Activated naive CD4-positive, alpha-beta T cell treated with anti-CD3 and anti-CD28 coated beads for 36 hours (primary cell): ENCODE results near the gene PP2D1. TPM values are rescaled to one million over a fixed set of nuclear protein-coding genes. Genes with fewer than 3 reads are reported as not detected.

Experiments
- CTCF ChIA-PET: fragments of 350-600 bp; sonication (Branson Sonifier 250); formaldehyde crosslinking; loops from one replicate; lab custom pipeline; 2021; ENCODE audit warnings: antibody characterized with exemption; lab: Charles Lee
- DNase-seq: peaks from one replicate; pipeline ENCODE4 v3.0.0-alpha.2; 2020
- H3K27ac Mint-ChIP-seq: one replicate; pipeline ENCODE4 v1.8.0; 2021; ENCODE audit warnings: mild to moderate bottlenecking, mixed read lengths
- H3K27me3 Mint-ChIP-seq: one replicate; pipeline ENCODE4 v1.8.0; 2021; ENCODE audit warnings: low read depth, mixed read lengths
- H3K36me3 Mint-ChIP-seq: one replicate; pipeline ENCODE4 v1.8.0; 2021; ENCODE audit warnings: low read depth, mixed read lengths
- H3K4me1 Mint-ChIP-seq: one replicate; pipeline ENCODE4 v1.8.0; 2021; ENCODE audit warnings: low read depth, mixed read lengths
- H3K4me3 Mint-ChIP-seq: one replicate; pipeline ENCODE4 v1.8.0; 2021; ENCODE audit warnings: mild to moderate bottlenecking, moderate library complexity, mixed read lengths
- H3K9me3 Mint-ChIP-seq: one replicate; pipeline ENCODE4 v1.8.0; 2021; ENCODE audit warnings: mixed read lengths
- intact Hi-C: fragments of 100-400 bp; cut with micrococcal nuclease; formaldehyde crosslinking; loops from one replicate; pipeline ENCODE4 v1.15.1; 2023
- total RNA-seq, 2 experiments: library from RNA; stranded (reverse); gene quantifications; one replicate each; pipeline ENCODE4 v1.2.3, GENCODE V29; 2021

Gene PP2D1
- not detected for total RNA-seq

GRCh38 chr3:20012164-20012563, at the start of gene PP2D1:
Gene PP2D1 (minus strand): TSS chr3:20012264. CDS start chr3:20012072, 192 bp downstream.
- no peak for DNase-seq
- H3K4me3 Mint-ChIP-seq = no peak within 1 kb of the TSS
- H3K27me3 Mint-ChIP-seq = no peaks in the 10 kb centered on the region
- CTCF ChIA-PET = no interaction called here
- intact Hi-C loops = no loop called here
- no peaks in the 10 kb centered on the region for H3K4me1 Mint-ChIP-seq
- no peaks in the 10 kb centered on the region for H3K9me3 Mint-ChIP-seq
- H3K27ac Mint-ChIP-seq = no peak within 1 kb of the TSS
- no peaks in the 10 kb centered on the region for H3K36me3 Mint-ChIP-seq

- H3K4me1 Mint-ChIP-seq = peaks cover 39% of the 10 kb centered on the region
- CTCF ChIA-PET = no interaction called here
- peaks cover 2% of the 10 kb centered on the region for H3K36me3 Mint-ChIP-seq
- H3K27ac Mint-ChIP-seq = no peak overlapping the region
- no peaks in the 10 kb centered on the region for H3K27me3 Mint-ChIP-seq
- intact Hi-C loops = no loop called here
- no peak for DNase-seq
- no peak overlapping the region for H3K4me3 Mint-ChIP-seq
- no peaks in the 10 kb centered on the region for H3K9me3 Mint-ChIP-seq
These were observed 49.1 kb upstream of the PP2D1 start for GRCh38 chr3:20060974-20061685.

DNA sequence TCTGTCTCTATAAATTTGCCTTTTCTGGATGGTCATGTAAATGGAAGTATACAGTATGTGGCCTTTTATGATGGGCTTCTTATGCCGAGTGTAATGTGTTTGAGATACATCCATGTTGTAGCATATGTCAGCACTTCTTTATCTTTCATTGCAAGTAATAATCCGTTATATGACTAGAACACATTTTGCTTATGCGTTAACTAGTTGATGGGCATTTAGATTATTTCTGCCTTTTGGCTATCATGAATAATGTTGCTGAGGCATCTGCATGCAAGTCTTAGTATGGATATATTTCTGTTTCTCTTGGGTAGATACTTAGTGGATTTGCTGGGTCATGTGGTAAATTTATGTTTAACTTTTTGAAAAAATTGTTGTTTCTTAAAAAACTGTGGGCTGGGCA, 47.9 kb upstream of the PP2D1 start:
- peaks cover 2% of the 10 kb centered on the region for H3K36me3 Mint-ChIP-seq
- no peak overlapping the region for H3K27ac Mint-ChIP-seq
- no peaks in the 10 kb centered on the region for H3K9me3 Mint-ChIP-seq
- no peak for DNase-seq
- no peaks in the 10 kb centered on the region for H3K27me3 Mint-ChIP-seq
- no peak overlapping the region for H3K4me3 Mint-ChIP-seq
- intact Hi-C loops = loop anchor here (5.0 to 10.0 kb wide), 2 partner anchors 42 to 1965 kb away; no protein-coding TSS in a partner anchor
- peaks cover 31% of the 10 kb centered on the region for H3K4me1 Mint-ChIP-seq
- CTCF ChIA-PET = no interaction called here

DNA sequence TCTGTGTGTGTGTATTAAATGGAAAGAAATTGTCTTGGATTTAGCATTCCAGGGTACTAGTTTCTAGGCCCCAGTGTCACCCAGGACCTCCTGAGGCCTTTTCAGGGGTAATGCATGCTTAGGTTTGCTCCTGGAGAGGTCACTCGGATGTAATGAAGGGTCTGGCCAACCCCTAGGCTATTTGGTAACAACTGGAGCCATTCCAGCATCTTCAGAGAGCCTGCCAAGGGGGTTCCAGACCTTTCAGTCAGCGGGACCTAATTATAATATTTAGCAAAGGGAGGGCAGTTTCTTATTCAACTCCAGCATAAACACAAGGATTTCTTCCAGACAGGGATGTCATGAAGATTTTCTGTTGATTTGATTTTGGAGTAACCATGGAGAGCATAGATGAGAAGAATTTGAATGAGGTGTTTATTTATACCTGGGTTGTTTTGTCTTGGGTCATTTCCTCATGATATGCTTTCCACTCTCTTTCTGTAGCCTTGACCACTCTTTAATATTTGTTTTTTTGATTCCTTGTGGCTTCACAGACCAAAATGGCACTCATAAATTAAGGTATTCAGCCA, 45.6 kb upstream of the PP2D1 start:
- Mint-ChIP-seq H3K27ac (no peak overlapping the region), H3K36me3 (peaks cover 2% of the 10 kb centered on the region), H3K4me1 (peaks cover 28% of the 10 kb centered on the region), H3K4me3 (no peak overlapping the region), H3K9me3 (no peaks in the 10 kb centered on the region), H3K27me3 (no peaks in the 10 kb centered on the region)
- CTCF ChIA-PET = interaction anchor here (0.6 to 2.7 kb wide), 2 partner anchors 14 to 16 kb away, joined by 3 to 9 read pairs; no protein-coding TSS in a partner anchor
- no peak for DNase-seq
- intact Hi-C loops = loop anchor here (5.0 to 10.0 kb wide), 2 partner anchors 45 to 1963 kb away; no protein-coding TSS in a partner anchor

- peak; percentile 61 for DNase-seq
- no peak overlapping the region for H3K4me3 Mint-ChIP-seq
- H3K27me3 Mint-ChIP-seq = no peaks in the 10 kb centered on the region
- H3K36me3 Mint-ChIP-seq = peaks cover 2% of the 10 kb centered on the region
- intact Hi-C loops = loop anchor here (5.0 to 10.0 kb wide), 2 partner anchors 45 to 1962 kb away; no protein-coding TSS in a partner anchor
- no peak overlapping the region for H3K27ac Mint-ChIP-seq
- CTCF ChIA-PET = interaction anchor here (2.7 kb wide), 1 partner anchor 15 kb away, joined by 9 read pairs; no protein-coding TSS in a partner anchor
- no peaks in the 10 kb centered on the region for H3K9me3 Mint-ChIP-seq
- peaks cover 30% of the 10 kb centered on the region for H3K4me1 Mint-ChIP-seq
These were observed 44.9 kb upstream of the PP2D1 start for GRCh38 chr3:20056725-20057611.

DNA sequence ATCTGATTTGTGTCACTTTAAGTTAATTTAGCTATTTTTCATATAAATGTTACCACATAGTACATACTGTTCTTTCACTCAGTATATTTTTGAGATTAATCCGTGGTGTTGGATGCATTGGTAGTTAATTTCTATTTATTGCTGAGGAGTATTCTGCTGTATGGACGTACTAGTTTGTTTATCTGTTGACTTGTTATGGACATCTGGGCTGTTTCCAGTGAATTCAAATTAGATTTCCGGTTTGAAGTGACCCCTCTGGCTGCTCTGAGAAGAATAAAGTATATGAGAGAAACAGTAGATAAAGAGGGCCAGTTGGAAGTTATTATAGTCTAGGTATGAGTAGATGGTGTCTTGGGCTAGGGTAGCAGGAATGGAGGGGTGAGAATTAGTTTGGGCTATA, 43.8 kb upstream of the PP2D1 start:
- no peak overlapping the region for H3K4me3 Mint-ChIP-seq
- peaks cover 29% of the 10 kb centered on the region for H3K4me1 Mint-ChIP-seq
- no peaks in the 10 kb centered on the region for H3K27me3 Mint-ChIP-seq
- H3K27ac Mint-ChIP-seq = no peak overlapping the region
- peaks cover 2% of the 10 kb centered on the region for H3K36me3 Mint-ChIP-seq
- CTCF ChIA-PET = no interaction called here
- intact Hi-C loops = loop anchor here (2.0 to 10.0 kb wide), 3 partner anchors 46 to 1961 kb away; no protein-coding TSS in a partner anchor
- no peaks in the 10 kb centered on the region for H3K9me3 Mint-ChIP-seq
- DNase-seq = no peak

DNA sequence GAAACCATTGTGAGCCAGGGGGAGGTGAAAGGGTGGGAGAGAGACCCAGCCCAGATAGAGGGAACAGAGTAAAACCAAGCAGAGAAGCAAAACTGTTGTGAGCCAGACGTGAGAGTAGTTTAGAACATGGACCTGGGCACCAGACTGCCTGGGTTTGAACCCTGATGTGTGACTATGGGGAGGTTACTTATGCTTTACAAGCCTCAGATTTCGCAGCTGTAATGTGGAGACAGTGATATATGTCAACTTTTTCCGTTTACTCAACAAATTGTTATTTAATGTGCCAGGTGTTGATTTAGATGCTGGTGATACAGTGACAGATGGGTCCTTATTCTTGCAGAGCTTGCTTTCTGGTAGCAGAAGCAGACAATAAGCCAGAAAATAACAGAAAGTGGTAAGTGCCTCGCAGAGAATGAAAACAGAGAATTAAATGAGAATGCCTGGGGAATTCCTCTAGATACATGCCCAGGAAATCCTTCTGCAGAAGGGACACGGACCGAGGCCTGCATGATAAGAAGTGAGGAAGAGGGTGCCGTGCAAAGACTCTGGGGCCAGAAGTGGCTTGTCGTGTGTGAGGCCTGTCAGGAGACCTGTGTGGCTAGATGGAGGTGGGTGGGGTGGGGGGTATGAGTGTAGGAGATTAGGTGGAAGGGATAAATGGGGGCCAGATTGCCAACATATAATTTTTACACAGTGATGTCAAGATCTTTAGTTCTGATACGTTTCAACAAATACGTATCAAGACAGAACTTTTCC, 43.1 kb upstream of the PP2D1 start:
- peaks cover 2% of the 10 kb centered on the region for H3K36me3 Mint-ChIP-seq
- intact Hi-C loops = loop anchor here (2.0 to 10.0 kb wide), 3 partner anchors 47 to 1960 kb away; no protein-coding TSS in a partner anchor
- H3K4me1 Mint-ChIP-seq = peaks cover 27% of the 10 kb centered on the region
- no peaks in the 10 kb centered on the region for H3K27me3 Mint-ChIP-seq
- H3K9me3 Mint-ChIP-seq = no peaks in the 10 kb centered on the region
- no peak overlapping the region for H3K27ac Mint-ChIP-seq
- no peak overlapping the region for H3K4me3 Mint-ChIP-seq
- DNase-seq = peak; percentile 25
- CTCF ChIA-PET = interaction anchor here (0.6 to 1.1 kb wide), 2 partner anchors 15 to 622 kb away, joined by 3 read pairs; partner anchors contain the start of gene KAT2B

- peaks cover 23% of the 10 kb centered on the region for H3K4me1 Mint-ChIP-seq
- CTCF ChIA-PET = interaction anchor here (0.6 to 1.1 kb wide), 4 partner anchors 11 to 622 kb away, joined by 3 read pairs; partner anchors contain the start of gene KAT2B
- DNase-seq = peak; percentile 84
- H3K27ac Mint-ChIP-seq = no peak overlapping the region
- no peaks in the 10 kb centered on the region for H3K27me3 Mint-ChIP-seq
- no peaks in the 10 kb centered on the region for H3K36me3 Mint-ChIP-seq
- intact Hi-C loops = loop anchor here (1.0 to 10.0 kb wide), 6 partner anchors 13 to 1960 kb away; partner anchors contain the start of genes RAB5A and SGO1
- no peaks in the 10 kb centered on the region for H3K9me3 Mint-ChIP-seq
- no peak overlapping the region for H3K4me3 Mint-ChIP-seq
These were observed 42.5 kb upstream of the PP2D1 start for GRCh38 chr3:20054549-20054987.

- Mint-ChIP-seq H3K4me3 (no peak overlapping the region), H3K36me3 (peaks cover 1% of the 10 kb centered on the region), H3K27ac (no peak overlapping the region), H3K27me3 (no peaks in the 10 kb centered on the region), H3K4me1 (peaks cover 32% of the 10 kb centered on the region), H3K9me3 (no peaks in the 10 kb centered on the region)
- CTCF ChIA-PET = interaction anchor here (0.6 kb wide), 2 partner anchors 9 to 11 kb away, joined by 3 to 4 read pairs; no protein-coding TSS in a partner anchor
- intact Hi-C loops = loop anchor here (10.0 kb wide), 1 partner anchor 1958 kb away; no protein-coding TSS in a partner anchor
- peak; percentile 27 for DNase-seq
These were observed 40.8 kb upstream of the PP2D1 start for GRCh38 chr3:20052851-20053250.

- Mint-ChIP-seq H3K27ac (no peak overlapping the region), H3K4me3 (no peak overlapping the region), H3K9me3 (no peaks in the 10 kb centered on the region), H3K27me3 (no peaks in the 10 kb centered on the region), H3K36me3 (peaks cover 1% of the 10 kb centered on the region), H3K4me1 (peaks cover 43% of the 10 kb centered on the region)
- intact Hi-C loops = loop anchor here (10.0 kb wide), 1 partner anchor 1956 kb away; no protein-coding TSS in a partner anchor
- CTCF ChIA-PET = interaction anchor here (0.6 kb wide), 1 partner anchor 139 kb away, joined by 3 read pairs; no protein-coding TSS in a partner anchor
- DNase-seq = no peak
These were observed 39.2 kb upstream of the PP2D1 start for GRCh38 chr3:20051123-20051806.
